Tibial nerve (tissue), 4 donors: ENCODE results near the gene CYB561D1.

Source experiments
- EP300 ChIP-seq, 2 donors: sonication (generic); formaldehyde crosslinking; IDR thresholded peaks; one replicate each; pipeline ENCODE4 v1.6.1; 2017; ENCODE audit warnings: antibody characterized with exemption in 2 of 2, mild to moderate bottlenecking in 1 of 2
- POLR2A ChIP-seq, 2 donors: fragments of 450-650 bp; IDR thresholded peaks; one replicate each; pipeline ENCODE4 v1.6.1; 2017; ENCODE audit warnings: antibody characterized with exemption in 2 of 2, mild to moderate bottlenecking in 2 of 2, moderate library complexity in 2 of 2
- TF ChIP-seq, protein P1 (sequence below), 5 experiments: fragments of 200-600 bp in 3 of 5; fragments of 450-650 bp in 2 of 5; sonication (generic) in 3 of 5; IDR thresholded peaks; one replicate each; pipeline ENCODE4 v1.5.1; 2016 to 2019; ENCODE audit warnings: antibody characterized with exemption in 5 of 5, mild to moderate bottlenecking in 3 of 5, moderate library complexity in 2 of 5

DNA sequence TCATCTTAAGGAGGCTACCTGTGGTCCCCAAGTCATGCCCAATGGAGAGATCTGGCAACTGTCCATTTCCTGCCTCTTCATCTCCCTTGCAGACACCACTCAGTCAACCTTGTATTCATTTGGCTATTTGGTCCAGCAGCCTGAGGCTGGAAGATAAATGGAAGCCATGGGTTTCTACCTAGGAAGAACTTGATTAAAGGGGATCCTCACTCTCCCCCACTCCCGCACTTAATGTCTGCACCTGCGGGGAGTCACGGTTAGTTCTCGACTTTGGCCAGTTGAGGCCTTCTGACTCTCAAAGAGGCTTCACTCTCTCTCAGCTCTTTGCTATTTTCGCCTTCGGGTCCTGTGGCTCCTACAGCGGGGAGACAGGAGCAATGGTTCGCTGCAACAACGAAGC, 18.6 kb upstream of the CYB561D1 start:
- TF ChIP-seq POLR2A (IDR thresholded peaks at IDR 0.05): no peak
- TF ChIP-seq, protein P1, sequence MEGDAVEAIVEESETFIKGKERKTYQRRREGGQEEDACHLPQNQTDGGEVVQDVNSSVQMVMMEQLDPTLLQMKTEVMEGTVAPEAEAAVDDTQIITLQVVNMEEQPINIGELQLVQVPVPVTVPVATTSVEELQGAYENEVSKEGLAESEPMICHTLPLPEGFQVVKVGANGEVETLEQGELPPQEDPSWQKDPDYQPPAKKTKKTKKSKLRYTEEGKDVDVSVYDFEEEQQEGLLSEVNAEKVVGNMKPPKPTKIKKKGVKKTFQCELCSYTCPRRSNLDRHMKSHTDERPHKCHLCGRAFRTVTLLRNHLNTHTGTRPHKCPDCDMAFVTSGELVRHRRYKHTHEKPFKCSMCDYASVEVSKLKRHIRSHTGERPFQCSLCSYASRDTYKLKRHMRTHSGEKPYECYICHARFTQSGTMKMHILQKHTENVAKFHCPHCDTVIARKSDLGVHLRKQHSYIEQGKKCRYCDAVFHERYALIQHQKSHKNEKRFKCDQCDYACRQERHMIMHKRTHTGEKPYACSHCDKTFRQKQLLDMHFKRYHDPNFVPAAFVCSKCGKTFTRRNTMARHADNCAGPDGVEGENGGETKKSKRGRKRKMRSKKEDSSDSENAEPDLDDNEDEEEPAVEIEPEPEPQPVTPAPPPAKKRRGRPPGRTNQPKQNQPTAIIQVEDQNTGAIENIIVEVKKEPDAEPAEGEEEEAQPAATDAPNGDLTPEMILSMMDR (IDR thresholded peaks at IDR 0.05): no peak
- no peak for TF ChIP-seq EP300 (IDR thresholded peaks at IDR 0.05)
